H1 (cell line): ENCODE results near the gene LMNTD1. TPM values are rescaled to one million over a fixed set of nuclear protein-coding genes. Genes with fewer than 3 reads are reported as not detected.

Experiments used
- HDAC2 ChIP-seq, 2 experiments: fragments of 300-600 bp in 1 of 2; sonication (generic) in 1 of 2; IDR thresholded peaks; 2 replicates each; pipeline ENCODE4 v1.6.1; 2011 to 2012; ENCODE audit warnings: low read depth in 2 of 2, low read length in 2 of 2, mild to moderate bottlenecking in 2 of 2, moderate library complexity in 2 of 2, borderline replicate concordance in 1 of 2, inconsistent platforms in 1 of 2
- polyA plus RNA-seq, 7 experiments: library from polyadenylated mRNA; depleted of rRNA in 3 of 7; stranded (reverse) in 5 of 7; unstranded in 2 of 7; fragments of >200 nt in 5 of 7; fragments of 200-250 nt in 2 of 7; gene quantifications; 1 replicate in 5 of 7; 2 replicates in 1 of 7; 4 replicates in 1 of 7; pipeline versions ENCODE4 v1.2.1 to v1.2.3, GENCODE V29; 2011 to 2013; ENCODE audit warnings: missing spikeins in 2 of 7, mixed read lengths in 2 of 7
- total RNA-seq: library from RNA; stranded (reverse); fragmentation: NEBNext Ultra II Directional; extraction: Animal tissue kit (Norgen Biotek cat#: 25700); gene quantifications from 2 replicates; pipeline ENCODE4 v1.2.1, GENCODE V29; 2021

Gene LMNTD1
- total and polyA plus RNA-seq, 2 of the 8 experiments (the other 6 are each of a cell fraction or from before 2014, with no cell fraction given) = not detected

DNA sequence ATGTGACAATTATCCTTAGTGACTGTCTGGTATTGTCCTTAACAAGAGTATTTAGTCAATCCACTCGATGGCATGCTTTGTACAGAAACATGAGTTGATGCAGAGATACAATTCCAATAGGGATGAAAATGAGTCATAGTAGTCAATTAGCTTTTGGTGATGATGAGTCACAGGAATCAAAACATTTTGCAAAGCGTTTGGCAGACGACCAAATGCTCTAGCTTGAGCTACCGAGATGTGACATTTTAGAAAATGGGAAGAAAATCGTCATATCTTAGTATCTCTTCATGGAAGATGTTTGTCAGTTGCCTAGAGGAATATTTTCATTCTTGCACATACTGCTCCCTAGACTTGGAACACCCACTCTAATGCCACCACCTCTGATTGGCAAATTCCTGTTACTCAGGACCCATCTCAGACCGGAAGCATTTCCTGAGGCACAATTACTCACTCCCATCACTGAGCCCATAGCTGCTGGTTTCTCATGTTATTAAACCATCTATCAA is 95.0 kb downstream of the LMNTD1 start (continued):
- TF ChIP-seq HDAC2 (IDR thresholded peaks at IDR 0.05; ENCODE audit: borderline replicate concordance in 1 of 2, low read depth in 2 of 2, low read length in 2 of 2) = no peak
